G401 (cell line): ENCODE data around the gene PRKN. TPM values are rescaled to one million over a fixed set of nuclear protein-coding genes. Genes with fewer than 3 reads are reported as not detected.
"Not testable (repeated sequence)": the region's sequence is repeated elsewhere in the genome, so short reads cannot be mapped to it uniquely, and the experiment has no call there.

Experiments
- DNase-seq: peaks from one replicate; pipeline ENCODE4 v3.0.0-alpha.2; 2015; ENCODE audit warnings: low spot score
- in situ Hi-C: cut with HindIII; loops from 2 replicates; pipeline ENCODE4 v1.10.0; 2016; ENCODE audit warnings: low sequenced_read_pairs, mixed read lengths
- total RNA-seq: library from RNA; depleted of rRNA; stranded (reverse); fragments of >200 nt; shearing (Covaris generic); gene quantifications from 2 replicates; pipeline ENCODE4 v1.2.3, GENCODE V29; 2014

Gene PRKN
- total RNA-seq, 1 experiment from 2014 or later, result 1.1 TPM

GRCh38 chr6:161890133-161890831, 837.3 kb downstream of the PRKN start:
- in situ Hi-C loops, result no loop called here

DNA sequence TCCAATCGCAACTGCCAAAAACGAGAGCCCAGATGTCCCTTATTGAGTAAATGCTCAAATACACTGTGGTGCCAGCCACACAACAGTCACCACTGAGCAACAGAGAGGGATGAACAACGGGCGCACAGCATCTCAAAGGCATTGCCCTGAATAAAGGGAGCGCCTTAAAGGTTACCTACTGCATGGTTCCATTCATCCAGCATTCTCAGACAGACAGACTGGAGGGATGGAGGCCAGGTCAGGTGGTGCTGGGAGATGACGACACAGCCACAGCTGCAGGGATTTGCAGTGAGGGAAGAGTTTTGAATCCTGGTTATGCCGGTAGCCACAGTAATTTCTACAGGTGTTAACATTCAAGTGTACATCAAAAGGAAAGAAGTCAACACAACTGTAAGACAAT, 838.2 kb downstream of the PRKN start:
- DNase-seq, result no peak
- in situ Hi-C loops, result no loop called here

More at GRCh38 chr6:161890133-161890831, 837.3 kb downstream of the PRKN start:
- DNase-seq, result peak; percentile 19

DNA sequence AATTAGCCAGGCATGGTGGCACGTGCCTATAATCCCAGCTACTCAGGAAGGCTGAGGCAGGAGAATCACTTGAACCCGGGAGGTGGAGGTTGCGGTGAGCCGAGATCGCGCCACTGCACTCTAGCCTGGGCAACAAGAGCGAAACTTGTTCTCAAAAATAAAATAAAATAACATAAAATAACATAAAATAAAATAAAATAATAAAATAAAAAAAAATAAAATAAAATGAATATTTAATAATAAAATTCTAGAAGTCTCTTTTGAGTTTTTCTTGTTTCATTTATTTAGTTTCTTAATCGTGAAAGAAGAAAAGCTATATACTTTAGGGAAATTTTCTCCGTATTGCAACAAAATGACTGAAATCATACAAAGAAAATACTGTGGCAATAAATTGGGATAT, 841.0 kb downstream of the PRKN start:
- DNase-seq, in situ Hi-C loops: not testable (repeated sequence)

DNA sequence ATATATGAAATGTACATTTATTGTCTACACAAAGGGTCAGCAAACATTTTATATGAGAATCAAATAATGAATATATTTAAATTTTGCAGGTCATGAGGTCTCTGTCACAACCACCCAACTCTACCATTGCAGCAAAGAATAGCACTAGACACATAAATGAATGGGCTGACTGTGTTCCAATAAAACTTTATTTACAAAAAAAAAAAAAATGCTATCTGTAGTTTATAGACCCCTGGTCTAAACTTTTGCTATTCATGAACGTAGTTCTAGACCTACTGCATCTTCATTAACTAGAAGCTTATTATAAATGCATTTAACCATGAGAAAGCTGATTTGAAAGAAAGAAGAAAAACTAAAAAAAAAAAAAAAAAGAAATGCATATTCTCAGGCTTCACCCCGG, 842.8 kb downstream of the PRKN start:
- no peak for DNase-seq
- in situ Hi-C loops, result no loop called here

- in situ Hi-C loops, result no loop called here
- no peak for DNase-seq
Observed at GRCh38 chr6:161882196-161882765, 845.3 kb downstream of the PRKN start.

- in situ Hi-C loops, result no loop called here
- DNase-seq, result no peak
Observed at GRCh38 chr6:161880056-161880455, 847.5 kb downstream of the PRKN start.

- in situ Hi-C loops, result no loop called here
- DNase-seq, result no peak
Observed at GRCh38 chr6:161876231-161876630, 851.3 kb downstream of the PRKN start.

DNA sequence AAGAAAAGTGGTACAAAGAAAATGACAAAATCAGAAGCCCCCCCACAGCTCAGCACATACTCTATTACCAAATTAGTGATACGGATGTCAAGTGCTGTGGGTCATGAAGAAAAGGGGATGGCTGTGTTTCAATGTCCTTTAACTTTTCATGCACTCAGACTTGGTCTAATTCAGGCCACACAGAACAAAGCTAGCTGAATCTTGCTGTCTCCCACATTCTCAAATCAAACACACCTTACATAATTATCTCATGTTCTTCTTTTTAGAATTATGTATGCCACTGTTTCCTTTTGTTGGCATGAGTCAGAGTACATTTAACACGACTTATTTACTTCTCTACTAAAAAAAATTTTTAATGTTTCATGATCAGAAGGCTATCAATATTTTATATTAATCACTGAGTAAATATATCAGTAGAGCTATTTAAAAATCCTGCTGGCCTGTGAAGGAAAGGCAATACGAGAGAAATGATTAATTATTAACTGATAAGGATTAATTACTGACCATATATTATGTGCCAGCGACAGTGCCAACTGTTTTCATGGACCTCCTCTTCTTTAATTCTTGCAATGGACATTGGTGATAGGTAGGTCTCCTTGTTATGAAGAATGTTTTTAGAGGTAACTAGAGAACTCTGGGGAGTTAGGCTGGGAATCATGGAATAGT, 857.2 kb downstream of the PRKN start:
- in situ Hi-C loops, result no loop called here
- no peak for DNase-seq

- in situ Hi-C loops, result no loop called here
- DNase-seq, result no peak
Observed at GRCh38 chr6:161869491-161869890, 858.1 kb downstream of the PRKN start.

GRCh38 chr6:161866570-161866969, 861.0 kb downstream of the PRKN start:
- no peak for DNase-seq
- in situ Hi-C loops, result no loop called here

GRCh38 chr6:161861061-161861460, 866.5 kb downstream of the PRKN start:
- in situ Hi-C loops, DNase-seq: not testable (repeated sequence)

DNA sequence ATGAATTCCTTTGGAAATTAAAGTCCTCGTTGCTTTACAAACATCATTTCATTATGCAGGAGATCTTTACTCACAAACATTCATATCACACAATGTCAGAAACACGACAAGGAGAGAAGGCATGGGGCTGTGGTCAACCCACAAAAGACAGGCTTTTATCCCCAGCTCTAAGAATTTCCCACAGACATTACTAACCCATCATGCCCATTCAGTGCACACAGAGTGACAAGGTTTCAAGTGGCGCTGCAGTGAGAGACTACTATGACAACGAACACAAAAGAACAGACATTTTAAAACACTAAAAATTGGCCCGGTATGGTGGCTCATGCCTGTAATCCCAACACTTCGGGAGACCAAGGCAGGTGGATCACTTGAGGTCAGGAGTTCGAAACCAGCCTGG, 873.9 kb downstream of the PRKN start:
- DNase-seq, result no peak
- in situ Hi-C loops, result no loop called here

GRCh38 chr6:161851486-161851885, 876.1 kb downstream of the PRKN start:
- in situ Hi-C loops, DNase-seq: not testable (repeated sequence)

DNA sequence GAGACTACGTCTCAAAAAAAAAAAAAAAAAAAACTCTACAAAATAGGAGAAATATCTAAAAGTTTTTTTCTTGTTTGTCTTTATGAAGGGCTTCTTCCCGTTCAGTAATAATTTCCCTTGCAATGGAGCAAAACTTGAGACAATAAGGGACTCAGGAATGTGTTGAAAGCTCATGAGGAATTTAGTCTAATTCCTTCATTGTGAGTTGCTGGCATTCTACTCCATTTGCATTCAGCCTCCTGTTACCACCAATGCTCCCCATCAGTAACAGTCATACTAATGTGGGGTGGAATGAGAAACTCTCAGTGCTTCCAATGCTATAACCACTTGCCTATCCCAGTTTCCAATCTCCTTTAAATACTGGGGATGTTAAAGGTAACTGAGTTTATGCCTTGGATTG, 877.0 kb downstream of the PRKN start:
- in situ Hi-C loops, result no loop called here

GRCh38 chr6:161847628-161848027, 879.9 kb downstream of the PRKN start:
- DNase-seq, result no peak
- in situ Hi-C loops, result no loop called here

More for the DNA sequence above, 877.0 kb downstream of the PRKN start:
- no peak for DNase-seq

GRCh38 chr6:161844804-161845203, 882.8 kb downstream of the PRKN start:
- DNase-seq, result no peak
- in situ Hi-C loops, result no loop called here

DNA sequence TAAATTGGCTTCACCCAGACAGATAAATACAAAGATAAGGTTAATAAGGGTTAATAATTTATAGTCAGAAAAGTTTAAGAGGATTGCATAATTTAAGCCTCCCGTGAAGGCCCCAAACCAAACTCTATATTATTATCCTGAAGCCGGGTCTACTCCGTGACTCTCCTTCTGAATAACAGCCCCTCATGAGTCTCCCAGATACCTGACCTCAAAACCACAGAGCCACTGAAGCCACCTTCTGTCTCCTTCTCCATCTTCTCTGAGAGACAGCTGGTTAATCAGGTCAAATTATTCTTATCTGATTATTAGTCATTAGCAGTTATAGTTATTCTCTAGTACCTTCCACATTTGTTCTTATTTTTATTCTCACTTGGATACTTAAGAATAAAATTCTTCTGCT, 884.5 kb downstream of the PRKN start:
- no peak for DNase-seq
- in situ Hi-C loops, result no loop called here

GRCh38 chr6:161840380-161840779, 887.2 kb downstream of the PRKN start:
- in situ Hi-C loops, result no loop called here
- no peak for DNase-seq

DNA sequence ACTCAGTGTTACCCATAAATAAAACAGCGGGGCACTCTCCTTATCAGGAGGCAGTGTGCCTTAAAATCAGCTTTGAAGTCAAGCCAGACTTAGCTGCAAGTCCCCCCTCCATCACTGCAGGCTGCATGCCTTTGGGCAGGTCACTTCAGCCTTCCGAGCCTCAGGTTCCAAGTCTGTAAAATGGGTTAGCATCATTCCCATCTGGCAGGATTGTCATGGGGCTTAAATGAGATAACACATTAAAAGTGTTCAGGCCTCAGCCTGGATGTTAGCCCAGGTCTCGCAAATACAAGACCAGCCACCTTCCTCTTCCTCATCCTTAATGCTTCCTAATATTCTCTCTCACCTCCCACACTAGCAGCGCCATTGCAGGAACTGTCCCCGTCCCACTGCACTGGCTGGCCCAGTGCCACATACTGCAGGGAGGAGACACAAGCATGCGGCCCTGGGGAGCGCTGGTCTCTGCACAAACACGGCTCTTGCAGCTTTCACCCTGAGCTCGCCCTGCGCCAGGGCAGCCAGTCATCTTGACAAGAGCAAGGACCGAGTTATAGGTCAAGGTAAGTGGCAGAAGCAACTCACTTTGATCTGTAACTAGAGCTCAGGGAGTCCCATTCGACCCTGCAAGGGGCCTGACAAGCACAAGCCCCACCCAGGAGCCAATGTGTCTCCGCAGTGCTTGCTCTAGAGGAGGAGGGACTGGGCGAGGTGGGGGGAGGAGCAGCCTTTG, 889.1 kb downstream of the PRKN start:
- in situ Hi-C loops, result no loop called here
- DNase-seq, result no peak

DNA sequence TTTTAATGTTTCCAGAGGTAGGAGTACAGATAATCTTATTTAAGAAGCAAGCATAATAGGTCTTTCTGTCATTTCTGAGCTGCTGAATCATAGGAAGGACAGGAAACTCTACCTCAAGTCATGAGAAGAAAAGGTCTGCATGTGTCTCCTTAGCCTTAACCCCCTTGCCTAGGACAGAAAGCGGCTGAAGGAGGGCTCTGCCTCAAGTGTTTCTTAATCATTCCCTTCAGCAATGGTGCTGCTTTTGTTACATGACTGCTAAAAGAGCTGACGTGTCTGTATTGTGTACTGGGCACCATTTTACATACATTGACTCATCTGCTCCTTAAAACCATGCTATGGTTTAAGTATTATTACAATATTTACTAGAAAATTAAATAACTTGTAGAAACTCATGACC, 889.7 kb downstream of the PRKN start:
- no peak for DNase-seq
- in situ Hi-C loops, result no loop called here
